HG03066 (cell line): Measurements from ENCODE around the gene ITSN2.

Experiments
- ATAC-seq: cut with Tn5 transposase; IDR thresholded peaks from one replicate; pipeline ENCODE4 v1.9.1; 2021; ENCODE audit warnings: low read depth; ENCODE audit not compliant: unreplicated experiment

Gene ITSN2

GRCh38 chr2:24191156-24191555 is 169.2 kb downstream of the ITSN2 start:
- ATAC-seq: no peak

- no peak for ATAC-seq
Measured at GRCh38 chr2:24190503-24190902, 169.8 kb downstream of the ITSN2 start.

GRCh38 chr2:24189551-24189950 is 170.8 kb downstream of the ITSN2 start:
- no peak for ATAC-seq

GRCh38 chr2:24183366-24184069 is 176.8 kb downstream of the ITSN2 start:
- no peak for ATAC-seq

GRCh38 chr2:24182507-24182906 is 177.8 kb downstream of the ITSN2 start:
- ATAC-seq: no peak

GRCh38 chr2:24181849-24182248 is 178.5 kb downstream of the ITSN2 start:
- no peak for ATAC-seq

GRCh38 chr2:24179683-24180082 is 180.7 kb downstream of the ITSN2 start:
- ATAC-seq: no peak

GRCh38 chr2:24176326-24176725 is 184.0 kb downstream of the ITSN2 start:
- no peak for ATAC-seq

- ATAC-seq: no peak
Measured at GRCh38 chr2:24175631-24176187, 184.6 kb downstream of the ITSN2 start.

- no peak for ATAC-seq
Measured at GRCh38 chr2:24174851-24175277, 185.5 kb downstream of the ITSN2 start, which contains the start of gene FAM228A. Gene FAM228A, plus strand, starts transcription at chr2:24175053. Its CDS starts 428 bp downstream, at chr2:24175481.

- no peak for ATAC-seq
Measured at GRCh38 chr2:24169023-24169422, 191.3 kb downstream of the ITSN2 start.

GRCh38 chr2:24164416-24164973 is 195.8 kb downstream of the ITSN2 start:
- ATAC-seq: no peak

- ATAC-seq: no peak
Measured at GRCh38 chr2:24163601-24164000, 196.7 kb downstream of the ITSN2 start.

- ATAC-seq: no peak
Measured at GRCh38 chr2:24163186-24163585, 197.2 kb downstream of the ITSN2 start.

GRCh38 chr2:24162494-24162893 is 197.8 kb downstream of the ITSN2 start:
- ATAC-seq: no peak

- no peak for ATAC-seq
Measured at GRCh38 chr2:24160761-24161160, 199.6 kb downstream of the ITSN2 start.

GRCh38 chr2:24159708-24160107 is 200.6 kb downstream of the ITSN2 start:
- no peak for ATAC-seq

- ATAC-seq: no peak
Measured at GRCh38 chr2:24158131-24158530, 202.2 kb downstream of the ITSN2 start.

GRCh38 chr2:24153478-24153877 is 206.9 kb downstream of the ITSN2 start:
- ATAC-seq: no peak
